Effector CD4-positive, alpha-beta T cell (primary cell): Measurements from ENCODE around the gene HLA-DOB.
A peak's percentile ranks its signal among the peaks of the same experiment; 100 is the strongest.
"Not testable (repeated sequence)": the region's sequence is repeated elsewhere in the genome, so short reads cannot be mapped to it uniquely, and the experiment has no call there.

Source experiments
- DNase-seq: peaks from one replicate; pipeline ENCODE4 v3.0.0-alpha.2; 2020

Gene HLA-DOB

GRCh38 chr6:32807020-32807580, 9.7 kb downstream of the HLA-DOB start:
- DNase-seq = no peak

- not testable (repeated sequence) for DNase-seq
These were observed 11.4 kb downstream of the HLA-DOB start for GRCh38 chr6:32805404-32805803.

GRCh38 chr6:32803416-32803815, 13.4 kb downstream of the HLA-DOB start:
- no peak for DNase-seq

- no peak for DNase-seq
These were observed 17.1 kb downstream of the HLA-DOB start for GRCh38 chr6:32799740-32800139.

- no peak for DNase-seq
These were observed 17.6 kb downstream of the HLA-DOB start for GRCh38 chr6:32799168-32799567.

- peak; percentile 71 for DNase-seq
These were observed 19.7 kb downstream of the HLA-DOB start for GRCh38 chr6:32796848-32797776.

- DNase-seq = no peak
These were observed 22.3 kb downstream of the HLA-DOB start for GRCh38 chr6:32794510-32794909.

- DNase-seq = no peak
These were observed 23.8 kb downstream of the HLA-DOB start for GRCh38 chr6:32792901-32793435.

GRCh38 chr6:32790306-32790705, 26.5 kb downstream of the HLA-DOB start:
- no peak for DNase-seq

GRCh38 chr6:32785781-32786533, 30.8 kb downstream of the HLA-DOB start:
- peak; percentile 11 for DNase-seq

GRCh38 chr6:32782923-32783322, 33.9 kb downstream of the HLA-DOB start:
- not testable (repeated sequence) for DNase-seq

- no peak for DNase-seq
These were observed 37.8 kb downstream of the HLA-DOB start for GRCh38 chr6:32779036-32779435.

GRCh38 chr6:32775071-32775470, 41.7 kb downstream of the HLA-DOB start:
- no peak for DNase-seq

GRCh38 chr6:32774426-32774825, 42.4 kb downstream of the HLA-DOB start:
- no peak for DNase-seq

- DNase-seq = no peak
These were observed 44.1 kb downstream of the HLA-DOB start for GRCh38 chr6:32772656-32773055.

GRCh38 chr6:32764048-32764447, 52.8 kb downstream of the HLA-DOB start:
- no peak for DNase-seq

- no peak for DNase-seq
These were observed 53.4 kb downstream of the HLA-DOB start, which contains the start of gene HLA-DQB2 for GRCh38 chr6:32763421-32763820. Gene HLA-DQB2 (minus strand): TSS chr6:32763532. CDS start chr6:32763470, 62 bp downstream.
